Mesenchymal stem cell (in vitro differentiated cells and primary cell): ENCODE measurements around the gene KSR1.
A peak's percentile ranks its signal among the peaks of the same experiment; 100 is the strongest.

Source experiments
- DNase-seq: peaks from one replicate; pipeline ENCODE4 v3.0.0-alpha.2; 2013
- H2AFZ ChIP-seq: one replicate; pipeline ENCODE4 v1.6.1; 2013; ENCODE audit warnings: low read depth, mild to moderate bottlenecking, control low read depth, inconsistent platforms, low read length, moderate library complexity
- H2AK5ac ChIP-seq: 2 replicates; pipeline ENCODE4 v1.6.1; 2013; ENCODE audit warnings: low read length, moderate library complexity, mild to moderate bottlenecking, inconsistent platforms; ENCODE audit not compliant: severe bottlenecking
- H2BK120ac ChIP-seq: one replicate; pipeline ENCODE4 v1.6.1; 2013; ENCODE audit warnings: low read depth, mild to moderate bottlenecking, inconsistent platforms, low read length, moderate library complexity
- H2BK12ac ChIP-seq, 2 experiments: one replicate each; pipeline ENCODE4 v1.6.1; 2013; ENCODE audit warnings: inconsistent platforms in 2 of 2, low read length in 2 of 2, mild to moderate bottlenecking in 2 of 2, moderate library complexity in 2 of 2, control low read depth in 1 of 2
- H2BK15ac ChIP-seq: one replicate; pipeline ENCODE4 v1.6.1; 2013; ENCODE audit warnings: mild to moderate bottlenecking, low read depth, inconsistent platforms; ENCODE audit not compliant: poor library complexity, severe bottlenecking
- H2BK5ac ChIP-seq: 2 replicates; pipeline ENCODE4 v1.6.1; 2013; ENCODE audit warnings: low read depth, mild to moderate bottlenecking, low read length, control low read depth, inconsistent platforms; ENCODE audit not compliant: poor library complexity, severe bottlenecking
- H3K14ac ChIP-seq, 2 experiments: one replicate each; pipeline ENCODE4 v1.6.1; 2013; ENCODE audit warnings: inconsistent platforms in 2 of 2, low read length in 2 of 2, control low read depth in 1 of 2, mild to moderate bottlenecking in 1 of 2, moderate library complexity in 1 of 2
- H3K18ac ChIP-seq, 2 experiments: one replicate each; pipeline ENCODE4 v1.6.1; 2013; ENCODE audit warnings: inconsistent platforms in 2 of 2, low read length in 2 of 2, control low read depth in 1 of 2, low read depth in 1 of 2, mild to moderate bottlenecking in 1 of 2
- H3K23ac ChIP-seq, 2 experiments: one replicate each; pipeline ENCODE4 v1.6.1; 2013; ENCODE audit warnings: inconsistent platforms in 2 of 2, low read length in 2 of 2, mild to moderate bottlenecking in 2 of 2, moderate library complexity in 2 of 2, control low read depth in 1 of 2
- H3K27ac ChIP-seq: 2 replicates; pipeline ENCODE4 v1.5.1; 2013; ENCODE audit warnings: mild to moderate bottlenecking, moderate library complexity, low read length, control low read depth, inconsistent platforms; ENCODE audit not compliant: poor library complexity, severe bottlenecking
- H3K27me3 ChIP-seq, 2 experiments: 2 replicates each; pipeline versions ENCODE4 v1.6.1 to v1.7.0; 2013; ENCODE audit warnings: low read length in 2 of 2, mild to moderate bottlenecking in 2 of 2, moderate library complexity in 2 of 2, control low read depth in 1 of 2, inconsistent platforms in 1 of 2; ENCODE audit not compliant: control insufficient read depth in 1 of 2, insufficient read depth in 1 of 2
- H3K36me3 ChIP-seq, 2 experiments: 2 replicates each; pipeline versions ENCODE4 v1.6.1 to v1.7.0; 2013; ENCODE audit warnings: low read length in 2 of 2, control low read depth in 1 of 2, inconsistent platforms in 1 of 2, low read depth in 1 of 2, mild to moderate bottlenecking in 1 of 2; ENCODE audit not compliant: insufficient read depth in 2 of 2, control insufficient read depth in 1 of 2
- H3K4ac ChIP-seq, 2 experiments: one replicate each; pipeline ENCODE4 v1.6.1; 2013; ENCODE audit warnings: inconsistent platforms in 2 of 2, low read length in 2 of 2, mild to moderate bottlenecking in 2 of 2, moderate library complexity in 2 of 2, control low read depth in 1 of 2, low read depth in 1 of 2
- H3K4me1 ChIP-seq: 2 replicates; pipeline ENCODE4 v1.6.1; 2013; ENCODE audit warnings: low read depth, low read length, control low read depth; ENCODE audit not compliant: control insufficient read depth, insufficient read depth
- H3K4me2 ChIP-seq: 2 replicates; pipeline ENCODE4 v1.6.1; 2013; ENCODE audit warnings: low read length, mild to moderate bottlenecking, inconsistent platforms; ENCODE audit not compliant: poor library complexity, severe bottlenecking
- H3K4me3 ChIP-seq, 2 experiments: 2 replicates each; pipeline versions ENCODE4 v1.5.1 to v1.7.0; 2013; ENCODE audit warnings: low read length in 2 of 2, mild to moderate bottlenecking in 2 of 2, control low read depth in 1 of 2, low read depth in 1 of 2; ENCODE audit not compliant: insufficient read depth in 1 of 2
- H3K79me1 ChIP-seq: replicated peaks from 2 replicates; pipeline ENCODE4 v1.6.1; 2013; ENCODE audit warnings: mild to moderate bottlenecking, control low read depth, low read length, inconsistent platforms; ENCODE audit not compliant: poor library complexity, severe bottlenecking
- H3K9ac ChIP-seq: 2 replicates; pipeline ENCODE4 v1.7.0; 2013; ENCODE audit warnings: mild to moderate bottlenecking, low read length, moderate library complexity
- H3K9me3 ChIP-seq: 2 replicates; pipeline ENCODE4 v1.7.0; 2013; ENCODE audit warnings: mild to moderate bottlenecking, low read length; ENCODE audit not compliant: control insufficient read depth
- H4K8ac ChIP-seq: one replicate; pipeline ENCODE4 v1.6.1; 2013; ENCODE audit warnings: inconsistent platforms, mild to moderate bottlenecking, low read length, moderate library complexity
- H4K91ac ChIP-seq: one replicate; pipeline ENCODE4 v1.6.1; 2013; ENCODE audit warnings: mild to moderate bottlenecking, low read length, inconsistent platforms
- WGBS: methylation state at CpG from one replicate; pipeline ENCODE4 v1.1.7; 2013; ENCODE audit warnings: mixed read lengths; 5-methylcytosine and 5-hydroxymethylcytosine counted together

The KSR1 gene

DNA sequence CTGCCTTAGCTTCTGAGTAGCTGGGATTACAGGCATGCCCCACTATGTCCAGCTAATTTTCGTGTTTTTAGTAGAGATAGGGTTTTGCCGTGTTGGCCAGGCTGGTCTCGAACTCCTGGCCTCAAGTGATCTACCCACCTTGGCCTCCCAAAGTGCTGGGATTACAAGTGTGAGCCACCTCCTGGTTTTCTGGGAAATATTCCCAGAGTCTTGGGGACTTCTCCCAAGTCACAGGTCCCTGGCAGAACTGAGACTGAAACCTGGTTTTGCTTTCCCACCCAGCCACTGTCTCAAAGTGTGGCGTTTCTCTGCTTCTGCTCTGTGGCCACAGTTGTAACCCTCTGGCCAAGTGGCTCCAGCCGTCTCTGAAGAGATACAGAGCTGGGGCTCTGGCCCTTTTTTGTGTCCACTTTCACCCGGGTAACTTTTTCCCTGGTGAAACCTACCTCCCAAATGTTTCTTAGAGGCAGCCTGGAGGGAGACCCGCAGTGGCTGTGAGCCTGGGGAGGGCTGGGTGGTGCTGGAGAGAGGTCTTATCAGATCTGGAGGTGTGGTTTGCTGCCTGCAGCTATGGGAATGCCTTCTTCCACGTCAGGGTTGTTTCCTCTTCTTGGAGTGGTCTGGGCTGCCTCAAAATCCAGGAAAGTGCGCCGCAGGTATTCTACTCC is 5.1 kb downstream of the KSR1 start:
- no peak overlapping the region for H3K14ac ChIP-seq
- H3K4me3 ChIP-seq, result no peak overlapping the region
- H3K9ac ChIP-seq, result no peak overlapping the region
- no peaks in the 10 kb centered on the region for H3K27me3 ChIP-seq
- H3K9me3 ChIP-seq, result no peaks in the 10 kb centered on the region
- 64% methylated on average over 9 of the region's 10 CpGs for WGBS
- peaks cover 19% of the 10 kb centered on the region for H3K79me1 ChIP-seq
- no peak overlapping the region for H2BK5ac ChIP-seq
- no peak overlapping the region for H2AFZ ChIP-seq
- no peak overlapping the region for H3K27ac ChIP-seq
- H2BK120ac ChIP-seq, result no peak overlapping the region
- H3K36me3 ChIP-seq, result peaks cover 0 to 2% of the 10 kb centered on the region in 2 experiments
- H3K23ac ChIP-seq, result no peak overlapping the region
- peak; percentile 35 for DNase-seq
- no peak overlapping the region for H4K8ac ChIP-seq
- H3K4ac ChIP-seq, result no peak overlapping the region
- H3K18ac ChIP-seq, result peak overlapping the region in 1 of 2 experiments; percentile 63
- no peak overlapping the region for H2BK12ac ChIP-seq
- peaks cover 31% of the 10 kb centered on the region for H3K4me1 ChIP-seq
- no peak overlapping the region for H3K4me2 ChIP-seq
- H4K91ac ChIP-seq, result no peak overlapping the region
- H2BK15ac ChIP-seq, result peak overlapping the region; percentile 31
- H2AK5ac ChIP-seq, result no peak overlapping the region

DNA sequence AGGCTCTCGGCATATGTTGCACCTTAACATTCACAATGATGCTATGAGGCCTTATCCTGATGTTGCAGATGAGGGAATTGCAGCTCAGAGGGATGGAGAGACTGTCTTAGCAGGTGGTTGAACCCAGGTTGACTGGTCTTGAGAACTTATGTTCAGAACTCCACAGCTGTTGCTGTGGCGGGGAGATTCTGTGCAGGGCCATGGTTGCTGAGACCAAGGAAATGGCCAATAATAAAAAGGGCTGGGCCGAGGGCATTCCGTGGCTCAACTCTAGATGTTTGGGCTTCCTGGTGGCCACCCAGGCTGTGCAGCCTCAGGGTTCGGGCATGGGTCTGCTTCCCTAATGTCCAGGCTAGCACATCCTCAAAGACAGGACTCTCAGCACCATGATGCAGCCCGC is 5.9 kb downstream of the KSR1 start:
- Histone ChIP-seq H3K27me3 (no peaks in the 10 kb centered on the region), H3K27ac (no peak overlapping the region), H3K18ac (no peak overlapping the region), H2BK12ac (no peak overlapping the region), H3K79me1 (peaks cover 24% of the 10 kb centered on the region), H3K9me3 (no peaks in the 10 kb centered on the region), H3K23ac (no peak overlapping the region), H4K8ac (no peak overlapping the region), H2BK120ac (no peak overlapping the region), H2AFZ (no peak overlapping the region), H3K4me2 (no peak overlapping the region), H3K36me3 (peaks cover 0 to 2% of the 10 kb centered on the region in 2 experiments), H3K4me1 (peaks cover 31% of the 10 kb centered on the region), H4K91ac (no peak overlapping the region), H2AK5ac (no peak overlapping the region), H3K14ac (no peak overlapping the region), H2BK15ac (no peak overlapping the region), H3K4me3 (no peak overlapping the region), H3K4ac (no peak overlapping the region), H2BK5ac (no peak overlapping the region), H3K9ac (no peak overlapping the region)
- DNase-seq, result no peak
- WGBS, result 91% methylated on average over 5 of the region's 6 CpGs

DNA sequence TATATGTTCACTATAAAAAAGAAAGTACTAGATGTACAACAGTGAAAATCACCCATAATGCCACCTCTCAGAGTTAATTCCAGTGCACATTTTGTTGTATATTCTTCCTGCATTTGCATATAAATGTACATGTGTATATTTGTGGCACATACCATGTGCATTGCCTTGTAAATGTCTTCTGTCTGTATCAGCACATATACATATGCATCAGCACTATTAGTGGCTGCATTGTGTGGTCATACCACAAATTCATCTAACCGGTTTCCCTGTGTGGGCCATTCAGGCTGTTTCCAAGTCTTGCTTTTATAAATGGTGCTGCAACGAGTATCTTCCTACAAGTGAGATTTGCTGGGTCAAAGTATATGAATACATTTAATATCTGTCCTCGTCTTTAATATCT is 6.5 kb downstream of the KSR1 start:
- Histone ChIP-seq H4K91ac (no peak overlapping the region), H3K9ac (no peak overlapping the region), H3K36me3 (peaks cover 0 to 2% of the 10 kb centered on the region in 2 experiments), H3K18ac (no peak overlapping the region), H3K23ac (no peak overlapping the region), H2BK15ac (no peak overlapping the region), H2BK120ac (no peak overlapping the region), H3K9me3 (no peaks in the 10 kb centered on the region), H3K4me3 (no peak overlapping the region), H2AFZ (no peak overlapping the region), H3K79me1 (peaks cover 25% of the 10 kb centered on the region), H3K4me1 (peaks cover 31% of the 10 kb centered on the region), H2BK12ac (no peak overlapping the region), H3K4ac (no peak overlapping the region), H4K8ac (no peak overlapping the region), H3K27me3 (no peaks in the 10 kb centered on the region), H3K14ac (no peak overlapping the region), H2BK5ac (no peak overlapping the region), H3K4me2 (no peak overlapping the region), H2AK5ac (no peak overlapping the region), H3K27ac (no peak overlapping the region)
- no peak for DNase-seq
- WGBS, result 100% methylated on average over 1 of the region's 3 CpGs

DNA sequence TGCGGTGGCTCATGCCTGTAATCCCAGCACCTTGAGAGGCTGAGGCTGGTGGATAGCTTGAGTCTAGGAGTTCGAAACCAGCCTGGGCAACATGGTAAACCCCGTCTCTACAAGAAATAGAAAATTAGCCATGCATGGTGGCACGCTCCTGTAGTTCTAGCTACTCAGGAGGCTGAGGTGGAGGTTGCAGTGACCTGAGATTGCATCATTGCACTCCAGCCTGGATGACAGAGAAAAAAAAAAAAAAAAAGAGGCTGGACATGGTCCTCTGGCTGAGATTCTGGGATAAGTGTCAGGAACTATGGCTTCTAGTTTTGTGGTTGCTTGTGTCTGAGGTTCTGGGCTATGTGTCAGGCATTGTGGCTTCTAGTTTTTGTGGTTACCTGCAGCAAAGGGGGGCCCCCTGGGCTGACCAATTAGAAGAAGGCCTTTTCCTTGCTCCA is 7.0 kb downstream of the KSR1 start:
- Histone ChIP-seq H2BK5ac (no peak overlapping the region), H3K4me3 (no peak overlapping the region), H3K9ac (no peak overlapping the region), H2AFZ (no peak overlapping the region), H3K18ac (no peak overlapping the region), H2AK5ac (no peak overlapping the region), H3K14ac (no peak overlapping the region), H2BK120ac (no peak overlapping the region), H3K4ac (no peak overlapping the region), H3K9me3 (no peaks in the 10 kb centered on the region), H2BK15ac (no peak overlapping the region), H3K27me3 (no peaks in the 10 kb centered on the region), H3K4me2 (no peak overlapping the region), H3K36me3 (peaks cover 0 to 2% of the 10 kb centered on the region in 2 experiments), H3K79me1 (peaks cover 25% of the 10 kb centered on the region), H2BK12ac (no peak overlapping the region), H4K91ac (no peak overlapping the region), H3K27ac (no peak overlapping the region), H3K4me1 (peaks cover 29% of the 10 kb centered on the region), H4K8ac (no peak overlapping the region), H3K23ac (no peak overlapping the region)
- no peak for DNase-seq
- WGBS, result 96% methylated on average over 4 of the region's 4 CpGs
